Occipital lobe (tissue), 3 donors: ENCODE results near the gene KCNK18. TPM values are rescaled to one million over a fixed set of nuclear protein-coding genes. Genes with fewer than 3 reads are reported as not detected.

Experiments
- DNase-seq: peaks from one replicate; lab custom pipeline; 2025; lab: John Stamatoyannopoulos, UW
- small RNA-seq: library from RNA; depleted of rRNA; stranded (forward); fragments of <200 nt; gene quantifications from one replicate; pipeline ENCODE3, GENCODE V24; 2014
- total RNA-seq: library from RNA; depleted of rRNA; stranded (reverse); fragments of >200 nt; gene quantifications from one replicate; pipeline ENCODE4 v1.2.3, GENCODE V29; 2014

The KCNK18 gene
- total RNA-seq, 1 donor from 2014 or later: not detected

DNA sequence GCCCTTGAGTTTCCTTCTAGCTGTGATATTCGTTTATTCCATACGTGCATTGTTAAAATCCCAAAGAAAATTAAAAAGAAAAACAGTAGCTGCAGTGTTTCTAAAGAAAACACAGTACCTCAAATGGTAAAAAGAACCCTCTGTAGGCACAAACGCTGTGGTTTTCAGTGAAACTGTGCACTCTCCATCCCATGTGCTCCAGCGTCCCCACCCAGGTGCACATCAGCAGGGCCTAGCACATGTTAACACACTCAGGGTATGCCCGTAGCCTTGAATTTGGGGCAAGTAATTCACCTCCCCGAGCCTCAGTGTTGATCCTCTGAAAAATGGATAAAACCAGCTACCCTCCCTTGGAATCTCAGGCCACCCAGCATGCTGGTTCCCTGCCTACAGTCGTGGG lies 53.1 kb downstream of the KCNK18 start:
- no peak for DNase-seq

GRCh38 chr10:117253908-117254307 lies 56.6 kb downstream of the KCNK18 start:
- DNase-seq: no peak

DNA sequence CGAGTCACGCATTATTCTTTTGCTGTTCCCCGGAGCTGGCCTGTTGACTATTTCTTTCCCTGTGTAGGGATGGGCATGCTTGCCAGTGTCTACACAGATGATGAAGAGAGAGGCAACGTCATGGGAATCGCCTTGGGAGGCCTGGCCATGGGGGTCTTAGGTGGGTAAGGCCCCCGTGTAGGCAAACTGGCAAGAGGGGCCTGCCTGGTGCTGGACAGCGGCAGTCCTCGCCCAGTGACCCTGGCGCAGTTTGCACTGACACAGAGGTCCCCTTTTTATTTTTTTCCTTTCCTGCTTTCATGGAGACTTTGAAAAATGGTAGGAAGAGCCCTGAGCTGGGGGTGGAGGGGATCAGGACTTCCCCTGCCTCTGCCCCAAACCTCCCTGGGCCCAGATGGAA lies 57.0 kb downstream of the KCNK18 start:
- DNase-seq: no peak

GRCh38 chr10:117254774-117255735 lies 57.8 kb downstream of the KCNK18 start:
- no peak for DNase-seq

DNA sequence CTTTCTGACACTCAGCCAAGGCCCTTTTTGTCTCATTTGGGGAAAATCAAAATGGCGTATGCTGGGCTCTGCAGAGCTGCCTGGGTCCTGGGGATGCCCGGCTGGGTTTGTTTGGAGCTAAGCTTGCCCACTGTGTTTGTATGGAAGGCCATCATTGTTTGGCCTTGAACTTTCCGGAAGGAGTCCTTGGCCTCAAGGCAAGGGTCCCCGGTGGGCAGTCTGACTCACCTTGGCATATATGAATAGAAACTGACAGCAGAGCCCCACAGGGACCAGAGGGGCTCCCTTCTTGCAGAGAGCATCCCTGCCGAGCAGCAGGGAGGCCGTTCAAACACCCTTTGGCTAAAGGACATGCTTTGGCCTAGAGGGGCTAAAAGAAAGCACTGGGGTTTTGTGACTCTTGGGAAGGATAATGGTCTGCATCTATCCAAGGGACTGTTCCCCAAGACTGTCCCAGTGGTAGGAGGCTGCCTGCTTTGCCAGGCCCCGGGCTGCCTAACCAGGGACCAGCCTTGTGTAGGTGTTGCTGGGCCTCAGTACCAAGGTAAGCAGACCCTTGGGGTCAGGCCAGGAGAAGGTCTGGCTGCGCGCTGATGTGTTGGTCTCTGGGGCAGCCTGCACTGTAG lies 58.7 kb downstream of the KCNK18 start:
- DNase-seq: no peak

- no peak for DNase-seq
These were observed 59.6 kb downstream of the KCNK18 start for GRCh38 chr10:117256910-117257309.

DNA sequence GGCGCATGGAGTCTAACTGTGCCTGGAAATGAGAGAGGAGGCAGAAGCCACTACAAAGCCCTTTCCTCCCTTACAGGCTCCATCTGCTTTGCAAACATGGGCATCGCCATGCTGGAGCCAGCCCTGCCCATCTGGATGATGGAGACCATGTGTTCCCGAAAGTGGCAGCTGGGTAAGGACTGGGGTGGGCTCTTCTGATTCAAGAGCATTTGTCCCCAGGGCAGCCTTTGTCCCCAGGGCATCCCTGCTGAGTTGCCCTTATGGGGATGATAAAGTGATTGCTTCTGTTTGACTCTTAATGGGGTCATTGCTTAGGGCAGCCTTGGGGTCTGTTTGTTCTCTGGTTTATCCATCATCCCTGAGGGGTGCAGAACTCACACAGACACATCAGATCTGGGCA lies 60.4 kb downstream of the KCNK18 start:
- no peak for DNase-seq

- no peak for DNase-seq
These were observed 62.0 kb downstream of the KCNK18 start for GRCh38 chr10:117259279-117259678.

Small RNA genes lying within 50 kb of the gene (small RNA-seq; reads per million reads assigned to genes)
- gene MIR3663: 0.12 reads per million

Other genes starting within 250 kb of the KCNK18 start
- 54.1 TPM for gene SHTN1, start 192.3 kb upstream of the KCNK18 start, total RNA-seq
- gene VAX1, start 59.2 kb upstream of the KCNK18 start, total RNA-seq: 1.2 TPM
- gene SLC18A2, start 43.6 kb downstream of the KCNK18 start, total RNA-seq: not detected
- 28.1 TPM for gene PDZD8, start 178.0 kb downstream of the KCNK18 start, total RNA-seq